GM18519 (cell line): ENCODE data around the gene CAB39L.

Experiments used
- ATAC-seq: cut with Tn5 transposase; IDR thresholded peaks from one replicate; pipeline ENCODE4 v1.9.1; 2021; ENCODE audit warnings: mild to moderate bottlenecking, moderate library complexity; ENCODE audit not compliant: unreplicated experiment, low FRiP score

CAB39L gene

DNA sequence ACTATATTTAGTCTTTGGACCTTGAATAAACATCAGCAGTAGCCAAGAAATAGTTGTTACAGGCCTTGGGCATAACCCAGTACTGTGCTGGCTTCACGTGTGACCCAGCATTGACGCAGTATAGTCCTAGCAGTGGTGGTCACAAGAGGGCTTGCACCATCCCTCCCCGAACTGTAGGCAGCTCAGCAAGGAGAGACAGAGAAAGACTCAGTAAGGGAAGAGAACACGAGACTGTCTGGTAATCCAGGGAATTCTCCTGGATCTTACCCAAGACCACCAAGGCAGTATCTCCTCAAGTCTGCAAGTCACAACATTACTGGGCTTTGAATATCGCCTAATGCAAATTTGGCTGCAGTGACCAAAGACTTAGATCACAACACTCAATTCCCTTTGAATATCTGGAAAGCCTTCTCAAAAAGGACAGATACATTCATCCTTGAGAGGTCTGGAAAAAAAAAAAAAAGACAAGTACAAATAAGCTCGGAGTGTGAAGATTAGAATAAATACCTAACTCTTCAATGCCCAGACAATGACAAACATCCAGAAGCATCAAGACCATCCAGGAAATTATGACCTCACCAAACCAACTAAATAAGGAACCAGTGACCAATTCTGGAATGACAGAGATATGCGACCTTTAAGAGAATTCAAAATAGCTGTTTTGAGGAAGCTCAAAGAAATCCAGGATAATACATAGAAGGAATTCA, 39.7 kb downstream of the CAB39L start:
- ATAC-seq = no peak

DNA sequence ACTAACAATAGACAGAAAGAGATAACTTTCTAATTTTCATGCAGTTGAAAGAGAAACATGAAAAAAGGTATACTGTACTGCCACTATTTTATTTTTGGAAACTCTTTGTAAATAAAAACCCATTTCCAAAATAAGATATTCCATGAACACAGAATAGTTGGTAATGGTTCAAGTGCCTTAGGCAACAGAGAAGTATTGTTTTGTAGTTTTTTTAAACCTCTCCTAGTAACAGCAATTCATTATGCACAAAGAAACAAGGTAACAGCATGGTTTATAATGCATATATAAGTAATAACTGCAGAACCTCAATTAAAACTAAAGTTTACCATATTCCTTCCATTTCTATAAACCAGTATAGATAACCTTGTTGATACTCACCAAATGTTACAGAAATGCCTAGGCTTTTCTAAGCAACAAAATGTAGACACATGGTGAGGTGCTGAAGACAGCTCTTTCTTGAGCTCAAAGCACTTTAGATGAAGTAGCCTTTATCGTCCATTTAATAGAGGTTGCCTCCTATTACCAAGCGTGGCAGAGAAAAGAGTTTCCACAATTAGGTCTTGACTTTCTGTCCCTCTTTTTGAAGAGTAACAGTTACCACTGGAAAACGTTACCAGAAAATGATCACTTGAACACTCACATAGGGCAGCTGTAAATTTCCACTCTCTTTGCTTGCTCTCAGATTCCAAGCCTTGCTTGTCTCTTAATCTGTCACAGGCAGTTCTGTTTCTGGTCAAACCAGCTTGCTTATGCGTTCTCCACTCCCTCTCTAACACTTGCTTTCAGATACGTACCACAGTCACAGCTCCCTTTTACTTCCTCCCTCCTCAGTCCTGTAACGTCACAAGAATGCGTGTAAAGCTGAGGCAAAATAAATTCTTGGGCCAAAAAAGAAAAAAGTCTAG, 42.9 kb downstream of the CAB39L start:
- ATAC-seq = peak; percentile 89

- ATAC-seq = no peak
These were observed 43.9 kb downstream of the CAB39L start for GRCh38 chr13:49399801-49400472.

DNA sequence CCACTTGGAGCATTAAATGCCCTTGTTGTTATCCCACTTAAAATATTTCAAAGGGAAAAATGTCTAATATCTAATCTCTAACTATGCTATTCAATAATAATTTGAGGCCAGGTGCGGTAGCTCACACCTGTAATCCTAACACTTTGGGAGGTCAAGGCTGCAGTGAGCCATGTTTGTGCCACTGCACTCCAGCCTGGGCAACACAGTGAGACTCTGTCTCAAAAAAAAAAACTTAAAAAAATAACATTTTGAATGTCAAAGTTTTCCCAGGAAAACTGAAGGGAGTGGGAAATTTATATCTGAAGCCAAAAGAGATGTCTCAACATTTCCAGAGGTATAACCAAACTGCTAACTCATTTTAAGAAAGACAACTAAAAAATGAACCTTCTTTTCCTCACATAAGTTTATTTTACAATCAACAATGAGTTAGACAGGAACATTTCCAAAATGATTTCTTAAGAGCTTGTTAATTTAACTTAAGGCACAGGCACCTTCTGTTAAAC, 47.9 kb downstream of the CAB39L start:
- ATAC-seq = no peak

DNA sequence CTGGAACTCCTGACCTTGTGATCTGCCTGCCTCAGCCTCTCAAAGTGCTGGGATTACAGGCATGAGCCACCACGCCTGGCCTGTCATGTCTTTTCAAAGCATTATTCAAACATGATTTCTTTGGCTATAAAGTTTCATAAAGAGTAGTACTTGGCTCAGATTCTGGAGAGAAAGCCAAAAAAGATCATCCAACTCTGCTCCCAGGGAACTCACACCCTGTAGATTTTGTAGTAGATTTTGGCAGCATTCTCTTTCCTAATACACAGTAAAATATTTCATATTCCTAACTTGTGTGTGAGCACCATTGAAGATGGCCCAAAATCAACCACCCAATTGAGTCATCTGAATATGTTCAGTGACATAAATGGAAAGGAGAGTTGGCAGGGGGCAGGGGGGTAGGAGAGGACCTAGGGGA, 48.4 kb downstream of the CAB39L start:
- no peak for ATAC-seq

DNA sequence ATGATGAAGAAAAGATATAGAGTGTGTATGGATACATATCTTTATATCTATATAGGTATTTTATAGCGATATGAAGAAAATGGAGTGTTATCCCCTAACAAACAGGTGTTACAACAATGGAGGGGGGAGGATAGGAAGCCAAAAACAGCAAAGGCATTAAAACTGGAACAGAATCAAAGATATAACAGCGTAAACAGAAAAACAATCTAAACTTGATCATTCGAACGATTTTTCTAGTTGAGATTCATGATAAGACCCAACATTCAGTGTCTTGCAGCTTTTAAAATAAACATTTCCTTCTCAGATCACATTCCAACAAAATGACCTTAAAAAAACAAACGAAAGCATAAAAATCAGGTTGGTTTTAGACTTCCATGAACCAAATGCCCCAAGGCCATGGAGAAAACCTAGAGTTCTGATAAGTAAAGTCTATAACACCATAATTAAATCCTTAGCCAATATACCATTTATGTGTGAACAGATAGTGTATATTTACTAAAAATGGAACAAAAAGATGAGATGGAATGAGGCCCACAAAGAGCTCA, 55.7 kb downstream of the CAB39L start:
- no peak for ATAC-seq

DNA sequence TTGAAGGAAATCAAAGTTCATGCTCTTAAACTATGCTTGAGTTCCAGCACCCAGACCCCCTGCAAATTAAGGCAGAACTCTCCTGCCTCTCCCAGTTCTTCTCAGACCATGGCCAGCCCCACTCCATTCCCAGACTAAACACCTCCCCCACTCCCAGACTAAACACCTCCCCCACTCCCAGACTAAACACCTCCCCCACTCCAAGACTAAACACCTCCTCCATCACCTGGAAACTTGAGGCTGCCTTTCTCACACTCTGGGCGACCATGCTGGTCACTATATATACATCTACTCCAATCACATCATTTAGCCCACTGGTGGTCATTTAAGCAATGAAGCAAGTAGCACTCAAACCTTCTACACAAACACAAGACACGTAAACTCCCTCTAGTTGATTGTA, 57.2 kb downstream of the CAB39L start:
- ATAC-seq = no peak

DNA sequence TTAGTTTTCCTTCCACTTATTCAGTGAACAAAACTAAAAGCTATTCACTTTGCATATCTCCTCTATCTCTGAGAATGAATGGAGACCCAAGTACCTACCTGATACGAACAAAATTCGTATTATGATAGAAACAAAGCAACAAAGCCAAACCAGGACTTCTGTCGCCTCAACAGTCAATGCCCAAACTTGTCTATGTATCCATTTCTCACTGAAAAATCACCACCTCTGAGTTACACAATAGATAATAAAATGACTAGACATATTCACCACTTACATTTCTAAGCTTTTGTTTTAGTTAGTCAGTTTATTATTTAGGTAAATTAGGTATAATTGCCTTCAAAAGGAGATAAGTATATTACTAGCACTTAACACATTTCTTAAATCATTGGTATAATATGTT, 67.7 kb downstream of the CAB39L start:
- no peak for ATAC-seq

DNA sequence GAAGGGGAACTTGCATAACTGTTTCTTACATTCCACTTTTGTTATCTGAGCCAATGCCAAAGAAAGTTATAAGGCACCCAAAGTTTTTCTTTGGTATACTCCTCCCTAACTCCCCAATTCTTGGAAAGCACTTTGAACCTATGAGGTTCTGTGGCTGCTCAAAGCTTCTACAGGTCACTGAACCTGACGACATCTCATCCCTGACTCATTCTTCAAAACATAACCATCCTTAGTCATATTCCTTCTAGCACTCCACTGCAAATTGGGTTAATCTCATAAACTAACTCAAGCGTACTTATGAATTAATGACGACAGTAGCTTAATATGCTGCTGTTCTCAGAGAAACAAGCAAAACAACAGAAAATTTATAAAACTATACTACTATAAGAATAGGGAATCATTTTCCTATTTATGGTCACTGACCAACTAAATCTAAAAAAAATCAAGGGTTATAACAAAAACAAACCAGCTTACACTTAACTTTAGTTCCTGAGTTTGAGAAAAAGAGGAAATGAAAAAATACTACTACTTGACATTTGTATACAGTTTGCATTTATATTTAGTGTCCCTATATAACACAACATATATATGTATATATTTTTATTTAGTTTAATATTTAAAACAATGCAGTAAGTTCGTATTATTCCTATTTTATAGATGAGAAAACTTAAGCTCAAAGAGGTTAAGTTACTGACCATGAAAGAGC, 69.1 kb downstream of the CAB39L start:
- no peak for ATAC-seq

DNA sequence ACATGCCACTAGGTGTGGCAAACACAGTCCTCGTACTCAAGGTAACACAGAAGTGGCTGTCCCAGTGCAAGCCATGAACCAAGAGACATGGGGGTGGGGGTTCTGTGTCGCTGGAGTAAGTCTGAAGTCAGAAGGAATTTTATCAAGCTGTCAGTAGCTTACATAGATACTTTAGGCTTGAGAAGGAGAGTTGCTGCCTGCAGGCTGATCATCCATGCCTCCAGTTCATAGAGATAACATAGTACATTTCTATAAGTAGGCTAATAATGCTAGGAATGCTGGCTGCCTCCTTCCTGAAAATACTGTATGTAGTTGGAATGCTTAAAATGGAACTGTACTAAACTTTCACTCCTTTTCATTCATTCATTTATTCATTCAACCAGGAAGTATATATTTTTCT, 70.1 kb downstream of the CAB39L start:
- no peak for ATAC-seq

DNA sequence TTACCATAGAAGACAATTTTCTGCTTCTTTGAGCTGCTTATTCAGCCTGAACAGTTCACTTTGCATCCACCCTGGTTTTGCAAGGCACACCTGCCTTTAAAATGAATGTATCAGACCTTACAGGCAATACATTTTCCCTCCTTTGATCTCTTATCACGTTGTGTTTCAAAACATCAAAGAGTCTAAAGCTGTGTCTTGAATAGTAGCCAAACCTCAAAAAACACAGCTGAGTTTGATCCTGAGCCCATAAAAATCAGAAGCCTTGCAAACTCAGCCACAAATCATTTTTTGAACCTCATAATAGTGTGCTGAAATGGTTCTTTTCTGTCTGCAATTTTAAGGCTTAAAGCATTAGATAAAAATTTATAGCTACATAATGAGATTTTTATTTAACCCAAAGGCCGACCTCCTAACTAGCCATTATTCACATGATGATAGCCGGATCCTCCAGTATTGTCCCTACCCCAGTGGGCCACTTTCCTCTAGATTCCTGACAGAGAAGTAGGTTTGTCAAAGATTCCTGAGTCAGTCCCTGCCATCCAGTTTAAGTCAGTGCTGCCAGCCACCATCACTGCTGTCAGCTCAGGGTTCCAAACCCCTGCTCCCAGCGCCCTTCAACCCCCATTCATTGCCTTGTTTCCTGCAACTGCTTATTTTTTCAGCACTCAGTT, 71.8 kb downstream of the CAB39L start:
- no peak for ATAC-seq

GRCh38 chr13:49370371-49370770, 73.5 kb downstream of the CAB39L start:
- no peak for ATAC-seq

- no peak for ATAC-seq
These were observed 74.0 kb downstream of the CAB39L start for GRCh38 chr13:49369866-49370265.

GRCh38 chr13:49368688-49369087, 75.2 kb downstream of the CAB39L start:
- no peak for ATAC-seq

DNA sequence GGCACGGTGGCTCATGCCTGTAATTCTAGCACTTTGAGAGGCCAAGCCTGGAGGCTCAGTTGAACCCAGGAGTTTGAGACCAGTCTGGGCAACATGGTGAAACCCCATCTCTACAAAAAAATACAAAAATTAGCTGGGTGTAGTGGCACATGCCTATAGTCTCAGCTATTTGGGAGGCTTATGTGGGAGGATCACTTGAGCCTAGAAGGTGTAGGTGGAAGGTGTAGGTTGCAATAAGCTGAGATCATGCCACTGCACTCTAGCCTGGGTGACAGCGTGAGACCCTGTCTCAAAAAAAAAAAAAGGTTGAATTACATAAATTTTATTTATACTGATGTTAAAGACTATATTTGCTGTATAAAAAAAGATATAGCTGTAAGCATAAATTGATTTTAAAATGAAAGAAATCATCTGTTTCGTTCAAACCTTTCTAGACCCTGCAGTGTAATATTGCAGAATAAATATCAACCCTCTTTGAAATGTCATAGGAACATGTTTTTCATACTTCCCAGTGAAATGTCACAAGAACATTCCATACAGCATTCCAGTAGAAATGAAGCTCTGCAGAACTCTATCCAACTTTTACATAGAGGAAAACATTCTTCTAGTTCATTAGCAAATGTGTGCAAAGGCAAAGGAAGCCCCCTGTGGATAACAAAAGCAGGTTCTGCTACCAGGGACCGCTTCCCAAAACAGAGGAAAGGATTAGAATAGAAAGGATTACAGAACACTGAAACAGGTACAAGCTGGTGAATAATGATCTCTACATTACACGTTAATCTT, 76.0 kb downstream of the CAB39L start:
- no peak for ATAC-seq

GRCh38 chr13:49366841-49367240, 77.0 kb downstream of the CAB39L start:
- no peak for ATAC-seq

- ATAC-seq = no peak
These were observed 86.2 kb downstream of the CAB39L start for GRCh38 chr13:49357694-49358093.

DNA sequence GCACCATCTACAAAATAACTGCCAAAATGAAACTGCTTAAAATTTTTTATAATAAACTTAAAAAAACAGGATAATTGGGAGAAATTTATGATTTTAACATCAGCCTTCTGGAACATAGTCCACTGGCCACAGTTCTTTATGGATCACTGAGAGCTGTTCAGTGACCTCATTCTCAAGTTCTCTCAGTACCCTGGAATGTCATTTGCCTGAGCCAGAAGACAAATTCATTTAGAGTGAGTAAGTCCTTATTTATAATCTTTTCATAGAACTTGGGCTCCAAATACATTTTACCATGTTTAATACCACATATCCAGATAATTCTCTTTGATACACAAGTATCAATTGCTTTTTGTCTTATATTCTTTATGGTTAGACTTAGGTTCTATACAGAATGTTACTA, 87.6 kb downstream of the CAB39L start:
- no peak for ATAC-seq

DNA sequence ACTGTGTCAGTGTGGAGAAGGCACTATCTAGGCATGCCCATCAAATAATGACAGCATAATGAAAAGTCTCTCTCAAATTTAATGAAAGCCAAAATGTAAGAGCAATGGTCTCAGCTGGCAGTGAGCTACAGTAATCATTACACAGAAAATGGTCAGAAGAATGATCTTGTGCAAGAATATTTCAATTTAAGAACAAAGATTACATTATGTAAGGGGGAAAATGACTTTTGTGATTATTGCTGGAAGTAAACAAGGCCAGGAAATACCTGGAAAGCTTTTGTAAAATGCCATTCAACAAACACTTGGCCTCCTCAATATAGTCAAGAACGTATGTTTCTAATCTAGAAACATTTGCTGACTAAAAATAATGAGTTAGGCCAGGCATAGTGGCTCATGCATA, 89.1 kb downstream of the CAB39L start:
- ATAC-seq = no peak
